Peyer's patch (tissue), 4 donors: ENCODE measurements around the gene GAS6. TPM values are rescaled to one million over a fixed set of nuclear protein-coding genes. Genes with fewer than 3 reads are reported as not detected.

ENCODE experiments used
- DNase-seq, 3 donors: peaks; one replicate each; pipeline ENCODE4 v3.0.0-alpha.2; 2017 to 2019
- H3K27ac ChIP-seq, 4 donors: fragments of 200-600 bp; sonication (generic); one replicate each; pipeline ENCODE4 v1.5.1; 2016 to 2019
- H3K27me3 ChIP-seq, 2 donors: fragments of 200-600 bp; sonication (generic); one replicate each; pipeline ENCODE4 v1.5.1; 2019
- H3K36me3 ChIP-seq, 3 donors: fragments of 200-600 bp; sonication (generic); one replicate each; pipeline ENCODE4 v1.5.1; 2016 to 2019
- H3K4me1 ChIP-seq, 4 donors: fragments of 200-600 bp; sonication (generic); one replicate each; pipeline ENCODE4 v1.5.1; 2016 to 2019
- H3K4me3 ChIP-seq, 4 donors: fragments of 200-600 bp; sonication (generic); 1 replicate in 3 of 4; 2 replicates in 1 of 4; pipeline ENCODE4 v1.5.1; 2016 to 2019; ENCODE audit warnings: mild to moderate bottlenecking in 1 of 4
- H3K9me3 ChIP-seq, 4 donors: fragments of 200-600 bp; sonication (generic); one replicate each; pipeline ENCODE4 v1.5.1; 2016 to 2019; ENCODE audit warnings: mild to moderate bottlenecking in 1 of 4
- POLR2A ChIP-seq, 2 donors: fragments of 450-650 bp; IDR thresholded peaks; one replicate each; pipeline ENCODE4 v1.5.1; 2017; ENCODE audit warnings: antibody characterized with exemption in 2 of 2, mild to moderate bottlenecking in 2 of 2, moderate library complexity in 2 of 2
- total RNA-seq, 4 donors: library from RNA; depleted of rRNA; stranded (reverse); fragments of >200 nt; gene quantifications; one replicate each; pipeline ENCODE4 v1.1.0, GENCODE V29; 2016
- TF ChIP-seq, protein P1 (sequence below), 6 experiments: fragments of 450-650 bp in 4 of 6; fragments of 200-600 bp in 2 of 6; sonication (generic) in 1 of 6; IDR thresholded peaks; one replicate each; pipeline ENCODE4 v1.5.1; 2017 to 2019; ENCODE audit warnings: antibody characterized with exemption in 6 of 6, mild to moderate bottlenecking in 3 of 6, moderate library complexity in 1 of 6

Gene GAS6
- total RNA-seq, 4 donors from 2014 or later, result 132 to 226 (median 154) TPM

GRCh38 chr13:113860051-113860664, 3.7 kb downstream of the GAS6 start:
- Histone ChIP-seq H3K27me3 (no peaks in the 10 kb centered on the region), H3K27ac (peak overlapping the region in 3 of 4 donors; percentile 71 to 93 (median 89)), H3K36me3 (no peaks in the 10 kb centered on the region), H3K4me3 (peak overlapping the region in 2 of 4 donors; percentile 11 to 27), H3K4me1 (peaks cover 10 to 68% (median 19%) of the 10 kb centered on the region in 4 donors), H3K9me3 (no peaks in the 10 kb centered on the region)
- peak in 2 of 3 donors; percentile 84 to 85 for DNase-seq
- peak in 1 of 2 donors; percentile 16 for TF ChIP-seq POLR2A (IDR thresholded peaks at IDR 0.05)
- TF ChIP-seq, protein P1, sequence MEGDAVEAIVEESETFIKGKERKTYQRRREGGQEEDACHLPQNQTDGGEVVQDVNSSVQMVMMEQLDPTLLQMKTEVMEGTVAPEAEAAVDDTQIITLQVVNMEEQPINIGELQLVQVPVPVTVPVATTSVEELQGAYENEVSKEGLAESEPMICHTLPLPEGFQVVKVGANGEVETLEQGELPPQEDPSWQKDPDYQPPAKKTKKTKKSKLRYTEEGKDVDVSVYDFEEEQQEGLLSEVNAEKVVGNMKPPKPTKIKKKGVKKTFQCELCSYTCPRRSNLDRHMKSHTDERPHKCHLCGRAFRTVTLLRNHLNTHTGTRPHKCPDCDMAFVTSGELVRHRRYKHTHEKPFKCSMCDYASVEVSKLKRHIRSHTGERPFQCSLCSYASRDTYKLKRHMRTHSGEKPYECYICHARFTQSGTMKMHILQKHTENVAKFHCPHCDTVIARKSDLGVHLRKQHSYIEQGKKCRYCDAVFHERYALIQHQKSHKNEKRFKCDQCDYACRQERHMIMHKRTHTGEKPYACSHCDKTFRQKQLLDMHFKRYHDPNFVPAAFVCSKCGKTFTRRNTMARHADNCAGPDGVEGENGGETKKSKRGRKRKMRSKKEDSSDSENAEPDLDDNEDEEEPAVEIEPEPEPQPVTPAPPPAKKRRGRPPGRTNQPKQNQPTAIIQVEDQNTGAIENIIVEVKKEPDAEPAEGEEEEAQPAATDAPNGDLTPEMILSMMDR (IDR thresholded peaks at IDR 0.05), result peak in 2 of 6 experiments; percentile 5 to 8

- TF ChIP-seq, protein P1 (IDR thresholded peaks at IDR 0.05), result no peak
- no peak for TF ChIP-seq POLR2A (IDR thresholded peaks at IDR 0.05)
- H3K36me3 ChIP-seq, result no peaks in the 10 kb centered on the region
- H3K4me1 ChIP-seq, result peaks cover 14 to 70% (median 23%) of the 10 kb centered on the region in 4 donors
- H3K4me3 ChIP-seq, result no peak overlapping the region
- peak overlapping the region in 3 of 4 donors; percentile 68 to 93 (median 89) for H3K27ac ChIP-seq
- peak in 1 of 3 donors; percentile 43 for DNase-seq
- no peaks in the 10 kb centered on the region for H3K9me3 ChIP-seq
- no peaks in the 10 kb centered on the region for H3K27me3 ChIP-seq
These were observed 4.4 kb downstream of the GAS6 start for GRCh38 chr13:113859311-113860050.

- Histone ChIP-seq H3K27me3 (no peaks in the 10 kb centered on the region), H3K9me3 (no peaks in the 10 kb centered on the region), H3K4me1 (peaks cover 7 to 84% (median 33%) of the 10 kb centered on the region in 4 donors), H3K4me3 (no peak overlapping the region), H3K36me3 (no peaks in the 10 kb centered on the region), H3K27ac (peak overlapping the region in 2 of 4 donors; percentile 26 to 33)
- DNase-seq, result peak in 1 of 3 donors; percentile 49
- TF ChIP-seq POLR2A (IDR thresholded peaks at IDR 0.05), result no peak
- TF ChIP-seq, protein P1 (IDR thresholded peaks at IDR 0.05), result no peak
These were observed 6.2 kb downstream of the GAS6 start for GRCh38 chr13:113857531-113858195.

DNA sequence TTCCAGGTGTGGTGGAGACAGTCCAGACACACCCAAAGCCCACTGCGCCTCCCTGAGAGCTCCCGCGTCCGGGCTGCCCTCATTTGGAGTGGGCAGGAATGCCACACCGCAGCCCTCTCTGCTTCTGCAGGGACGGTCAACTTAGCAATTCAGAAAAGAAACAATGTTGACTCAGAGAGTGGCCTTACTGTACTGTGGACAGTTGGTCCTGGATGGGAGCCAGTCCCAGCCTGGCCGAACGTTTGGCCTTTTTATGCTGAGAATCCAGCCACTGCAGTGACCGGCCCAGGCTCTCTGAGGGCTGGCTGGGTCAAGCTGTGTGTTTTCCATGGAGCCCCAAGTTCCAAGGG, 7.2 kb downstream of the GAS6 start:
- H3K27ac ChIP-seq, result peak overlapping the region in 2 of 4 donors; percentile 33 to 73
- H3K4me1 ChIP-seq, result peaks cover 7 to 84% (median 33%) of the 10 kb centered on the region in 4 donors
- DNase-seq, result peak in 1 of 3 donors; percentile 60
- H3K36me3 ChIP-seq, result no peaks in the 10 kb centered on the region
- H3K9me3 ChIP-seq, result no peaks in the 10 kb centered on the region
- H3K27me3 ChIP-seq, result no peaks in the 10 kb centered on the region
- TF ChIP-seq POLR2A (IDR thresholded peaks at IDR 0.05), result no peak
- TF ChIP-seq, protein P1 (IDR thresholded peaks at IDR 0.05), result no peak
- H3K4me3 ChIP-seq, result no peak overlapping the region

DNA sequence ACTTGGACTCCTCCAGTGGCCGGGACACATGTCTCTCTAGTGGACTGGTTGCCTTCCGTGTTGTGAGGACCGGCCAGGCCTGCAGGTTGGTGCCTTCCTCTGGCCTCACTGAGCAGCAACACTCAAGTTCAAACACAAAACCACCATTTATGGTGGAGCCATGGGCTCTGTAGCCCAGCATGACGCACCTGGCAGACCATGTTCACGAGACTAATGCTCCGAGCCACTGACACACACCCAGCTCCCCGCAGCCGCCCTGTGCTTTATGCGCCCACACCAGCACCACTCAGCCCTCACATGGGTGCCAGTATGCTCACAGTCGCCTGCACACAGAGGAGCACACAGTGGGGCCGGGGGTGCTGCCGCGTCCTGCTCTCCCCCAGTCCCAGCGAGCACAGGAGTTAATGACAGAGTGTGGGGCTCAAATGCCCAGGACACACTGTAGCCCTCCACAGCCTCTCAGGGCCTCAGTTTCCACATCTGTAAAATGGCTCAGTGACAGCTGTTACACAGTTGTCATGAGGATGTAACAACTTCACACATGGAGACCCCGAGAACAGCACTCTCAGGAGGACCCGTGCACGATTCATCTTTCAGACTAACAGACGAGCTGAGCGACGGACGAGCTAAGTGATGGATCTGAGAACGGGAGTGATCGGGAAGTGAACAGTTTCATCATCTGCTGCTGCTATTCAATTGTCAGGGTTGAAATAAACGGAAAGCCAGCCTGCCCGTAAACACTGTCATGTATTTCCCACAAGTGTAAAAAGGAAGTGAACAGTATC, 7.8 kb downstream of the GAS6 start:
- H3K27ac ChIP-seq, result peak overlapping the region in 2 of 4 donors; percentile 49 to 73
- no peaks in the 10 kb centered on the region for H3K36me3 ChIP-seq
- no peak for DNase-seq
- no peaks in the 10 kb centered on the region for H3K27me3 ChIP-seq
- H3K4me3 ChIP-seq, result no peak overlapping the region
- H3K9me3 ChIP-seq, result no peaks in the 10 kb centered on the region
- TF ChIP-seq POLR2A (IDR thresholded peaks at IDR 0.05), result no peak
- TF ChIP-seq, protein P1 (IDR thresholded peaks at IDR 0.05), result no peak
- peaks cover 7 to 79% (median 31%) of the 10 kb centered on the region in 4 donors for H3K4me1 ChIP-seq
